Hepatocyte (in vitro differentiated cells): ENCODE data around the gene KRTAP5-4.

ENCODE experiments used
- CTCF ChIP-seq: fragments of 200-600 bp; sonication (generic); IDR thresholded peaks from 2 replicates; pipeline ENCODE4 v1.5.1; 2016; ENCODE audit warnings: antibody characterized with exemption, mild to moderate bottlenecking; ENCODE audit not compliant: poor library complexity
- EZH2 ChIP-seq: fragments of 200-600 bp; sonication (generic); IDR thresholded peaks from 2 replicates; pipeline ENCODE4 v1.6.1; 2016; ENCODE audit warnings: antibody characterized with exemption, mild to moderate bottlenecking, borderline replicate concordance

GRCh38 chr11:1576825-1577224 is 45.1 kb downstream of the KRTAP5-4 start:
- TF ChIP-seq CTCF (no peak), EZH2 (no peak)
